HG03571 (cell line): Measurements from ENCODE around the gene TMEM45A.

Experiments
- ATAC-seq: cut with Tn5 transposase; IDR thresholded peaks from one replicate; pipeline ENCODE4 v1.9.1; 2021; ENCODE audit not compliant: unreplicated experiment

The TMEM45A gene

DNA sequence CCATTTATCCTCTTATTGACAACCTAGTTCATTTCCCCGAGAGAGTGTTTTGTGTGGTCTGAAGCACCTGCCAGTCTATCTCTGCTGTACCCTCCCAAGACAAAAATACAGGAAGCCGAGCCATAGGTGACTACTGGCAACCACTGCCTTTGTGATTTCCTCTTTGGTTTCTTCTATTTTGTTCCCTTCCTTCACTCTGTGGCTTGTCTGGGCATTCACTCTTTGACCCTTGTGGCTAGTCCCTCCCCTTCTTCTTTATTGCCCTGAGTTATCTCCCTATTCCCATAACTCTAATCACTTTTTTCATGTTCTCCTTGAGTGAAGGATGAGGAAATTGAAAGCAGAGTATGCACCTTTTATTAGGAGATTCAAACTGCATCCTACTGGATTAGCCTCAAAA lies 116.9 kb downstream of the TMEM45A start, which contains the start of gene ADGRG7:
TSS of gene ADGRG7 (plus strand) at position 297 of the 400 bp plus-strand sequence. CDS start 256 bp downstream, outside the sequence.
- ATAC-seq: no peak

DNA sequence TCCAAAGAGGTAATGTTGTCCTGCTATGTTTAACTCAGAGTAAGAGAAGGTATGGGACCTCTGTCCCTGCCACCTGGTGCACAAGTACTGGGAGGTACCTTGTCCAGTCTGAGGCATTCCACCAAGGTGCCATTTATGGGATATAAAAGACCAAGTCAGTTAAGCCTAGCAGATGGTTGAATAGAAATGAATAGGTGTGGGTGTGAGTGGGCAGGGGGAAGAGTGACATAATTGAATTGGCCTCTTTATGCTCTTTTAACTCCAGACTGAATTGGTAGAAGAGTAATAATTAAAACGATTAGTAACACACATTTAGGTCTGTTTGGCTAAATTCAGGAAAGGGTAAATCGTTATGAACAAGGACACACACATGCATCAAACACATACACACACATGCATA lies 117.5 kb downstream of the TMEM45A start:
- ATAC-seq: no peak

DNA sequence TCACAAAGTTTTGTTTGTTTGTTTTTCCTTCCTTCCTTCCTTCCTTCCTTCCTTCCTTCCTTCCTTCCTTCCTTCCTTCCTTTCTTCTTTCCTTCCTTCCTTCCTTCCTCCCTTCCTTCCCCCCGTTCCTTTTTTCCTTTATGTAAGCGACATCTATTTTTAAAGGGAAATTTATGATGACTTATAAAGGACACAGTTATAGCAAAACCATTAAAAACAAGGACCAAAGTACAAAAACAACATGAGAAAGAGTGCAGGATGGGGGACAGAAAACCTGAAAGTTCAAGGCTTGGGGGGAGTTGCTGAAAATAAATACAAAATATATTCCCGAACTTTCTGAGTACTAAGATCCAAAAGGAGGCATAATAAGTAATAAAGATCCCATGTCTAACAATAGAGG lies 118.8 kb downstream of the TMEM45A start:
- ATAC-seq: no peak

DNA sequence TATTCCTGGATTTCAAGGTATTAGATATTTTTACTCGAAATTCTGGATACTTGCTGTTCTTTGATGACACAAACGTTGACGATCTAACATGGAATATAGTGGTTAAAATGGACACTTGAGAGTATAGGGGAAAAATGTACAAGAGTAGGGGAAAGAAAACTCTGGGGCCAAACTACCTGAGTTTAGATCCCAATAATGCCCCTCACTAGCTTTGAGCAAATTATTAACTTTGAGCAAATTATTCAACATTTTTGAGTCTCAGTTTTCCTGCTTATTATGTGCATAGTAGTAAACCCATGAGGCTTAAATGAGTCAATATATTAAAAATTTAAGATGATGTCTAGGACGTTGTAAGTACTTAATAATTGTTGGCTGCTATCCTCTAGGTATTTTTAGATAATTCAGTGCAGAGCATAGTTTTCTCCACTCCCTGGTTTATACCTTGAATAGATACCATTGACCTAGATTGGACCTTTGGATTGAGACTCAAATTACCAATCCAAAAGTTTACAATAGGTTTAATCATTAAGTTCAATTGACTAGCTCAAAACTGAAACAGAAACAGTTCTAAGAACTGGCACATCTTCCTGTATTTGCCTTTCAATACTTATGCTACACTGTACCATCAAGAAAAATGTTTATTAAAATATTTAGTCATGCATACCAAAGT lies 121.4 kb downstream of the TMEM45A start:
- ATAC-seq: peak; percentile 72

DNA sequence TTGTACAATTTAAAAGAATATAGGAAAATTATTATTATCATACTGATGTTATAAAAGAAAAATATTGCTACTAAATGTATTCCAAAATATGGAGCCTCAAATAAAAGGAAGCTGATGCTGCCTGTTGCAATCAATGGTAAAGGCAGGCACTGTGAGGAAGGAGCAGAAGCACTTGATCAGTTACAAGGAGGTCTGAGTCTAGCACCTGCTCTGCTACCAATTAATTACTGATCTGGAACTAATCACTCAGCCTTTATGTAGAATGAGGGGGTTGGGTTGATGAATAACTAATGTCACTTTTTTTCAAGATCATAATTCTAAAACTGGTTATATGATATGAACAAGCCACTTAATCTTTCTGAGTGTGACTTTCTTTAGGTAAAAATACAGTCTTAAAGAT lies 122.5 kb downstream of the TMEM45A start:
- peak; percentile 70 for ATAC-seq

DNA sequence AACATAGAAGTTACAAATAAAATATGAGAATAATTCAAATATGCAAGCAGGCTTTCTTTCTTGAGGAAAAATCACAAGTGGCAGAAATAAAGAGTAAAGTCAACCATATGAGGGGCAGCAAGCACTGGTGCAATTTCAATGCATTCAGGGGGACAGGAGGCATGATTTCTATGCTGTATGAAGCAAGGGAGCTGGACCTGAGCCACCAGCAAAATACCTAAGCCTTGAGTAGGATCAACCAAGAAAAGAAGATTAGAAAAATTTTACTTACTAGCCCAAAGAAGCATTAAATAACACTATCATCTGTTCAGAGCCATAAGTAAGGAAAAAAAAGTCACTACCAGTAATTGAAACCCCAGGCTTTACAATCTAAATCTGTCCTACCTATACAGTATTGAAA lies 123.3 kb downstream of the TMEM45A start:
- no peak for ATAC-seq

DNA sequence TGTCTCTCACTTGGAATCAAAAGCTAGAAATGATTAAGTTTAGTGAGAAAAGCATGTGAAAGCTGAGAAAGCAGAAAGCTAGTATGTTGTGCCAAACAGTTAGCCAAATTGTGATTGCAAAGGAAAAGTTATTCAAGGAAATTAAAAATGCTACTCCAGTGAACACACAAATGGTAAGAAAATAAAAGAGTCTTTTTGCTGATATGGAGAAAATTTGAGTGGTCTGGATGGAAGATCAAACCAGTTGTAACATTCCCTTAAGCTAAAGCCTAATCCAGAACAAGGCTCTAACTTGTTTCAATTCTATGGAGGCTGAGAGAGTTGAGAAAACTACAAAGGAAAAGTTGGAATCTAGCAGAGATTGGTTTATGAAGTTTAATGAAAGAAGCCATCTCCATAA lies 128.8 kb downstream of the TMEM45A start:
- no peak for ATAC-seq
